Activated T-cell treated with anti-CD3 and anti-CD28 coated beads, Interleukin-2, amount 50 U/mL, for 48 hours (primary cell): ENCODE measurements around the gene SNRPD3.
A peak's percentile ranks its signal among the peaks of the same experiment; 100 is the strongest.
"Not testable (repeated sequence)": the region's sequence is repeated elsewhere in the genome, so short reads cannot be mapped to it uniquely, and the experiment has no call there.

ENCODE experiments used
- DNase-seq, 2 experiments: peaks; one replicate each; pipeline ENCODE4 v3.0.0-alpha.2; 2020

SNRPD3 gene

GRCh38 chr22:24555165-24556039 is at the start of gene SNRPD3:
TSS of gene SNRPD3 (plus strand) at chr22:24555999. CDS start at chr22:24557675, 1,676 bp downstream.
- peak; percentile 100 for DNase-seq

GRCh38 chr22:24506802-24507438 is 48.9 kb upstream of the SNRPD3 start:
- no peak for DNase-seq

- no peak for DNase-seq
Observed at GRCh38 chr22:24507716-24508115, 48.1 kb upstream of the SNRPD3 start.

GRCh38 chr22:24510637-24511625 is 44.9 kb upstream of the SNRPD3 start:
- no peak for DNase-seq

- DNase-seq = no peak
Observed at GRCh38 chr22:24512043-24512442, 43.8 kb upstream of the SNRPD3 start.

GRCh38 chr22:24513378-24514240 is 42.2 kb upstream of the SNRPD3 start:
- DNase-seq = no peak

DNA sequence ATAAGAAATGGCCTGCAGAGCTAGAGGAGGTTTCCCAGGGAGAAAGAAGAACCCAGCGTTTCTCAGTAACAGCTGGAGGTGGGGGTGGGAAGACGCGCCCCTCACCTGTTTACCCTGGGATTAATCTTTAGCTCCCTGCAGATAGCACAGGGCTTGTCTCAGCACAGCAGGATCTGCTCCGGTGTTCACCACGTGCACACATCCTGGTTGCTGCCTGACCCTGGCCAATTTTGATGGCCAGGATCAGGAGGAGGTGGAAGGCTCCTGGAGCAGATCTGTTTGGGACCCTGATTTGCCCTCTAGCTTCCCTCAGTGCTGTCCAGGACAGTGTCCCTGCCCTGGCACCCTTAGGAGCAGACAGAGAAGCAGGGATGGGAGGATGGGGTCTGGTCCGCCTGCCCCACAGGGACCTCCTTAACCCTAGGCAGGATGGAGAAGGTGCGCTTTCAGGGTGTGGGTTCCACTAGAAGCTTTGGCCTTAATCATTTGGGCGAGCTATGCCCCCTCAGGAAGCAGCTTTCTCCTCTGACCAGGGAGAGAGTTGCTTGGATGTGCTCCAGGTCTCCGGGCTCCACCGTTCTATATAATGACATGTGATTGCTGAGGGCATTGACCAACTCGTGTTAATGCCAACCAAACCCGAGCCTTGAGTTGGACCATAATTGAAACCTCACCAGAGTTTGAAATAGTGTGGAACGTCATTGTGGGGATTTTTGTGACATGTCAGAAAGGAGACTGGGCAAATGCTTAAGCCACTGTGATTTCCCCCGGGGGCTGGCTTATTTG is 41.4 kb upstream of the SNRPD3 start:
- no peak for DNase-seq

GRCh38 chr22:24515027-24515338 is 40.8 kb upstream of the SNRPD3 start:
- DNase-seq = no peak

GRCh38 chr22:24516301-24516737 is 39.5 kb upstream of the SNRPD3 start:
- no peak for DNase-seq

- DNase-seq = no peak
Observed at GRCh38 chr22:24517446-24517845, 38.4 kb upstream of the SNRPD3 start.

- no peak for DNase-seq
Observed at GRCh38 chr22:24518228-24518627, 37.6 kb upstream of the SNRPD3 start.

- DNase-seq = no peak
Observed at GRCh38 chr22:24518771-24519485, 36.9 kb upstream of the SNRPD3 start.

DNA sequence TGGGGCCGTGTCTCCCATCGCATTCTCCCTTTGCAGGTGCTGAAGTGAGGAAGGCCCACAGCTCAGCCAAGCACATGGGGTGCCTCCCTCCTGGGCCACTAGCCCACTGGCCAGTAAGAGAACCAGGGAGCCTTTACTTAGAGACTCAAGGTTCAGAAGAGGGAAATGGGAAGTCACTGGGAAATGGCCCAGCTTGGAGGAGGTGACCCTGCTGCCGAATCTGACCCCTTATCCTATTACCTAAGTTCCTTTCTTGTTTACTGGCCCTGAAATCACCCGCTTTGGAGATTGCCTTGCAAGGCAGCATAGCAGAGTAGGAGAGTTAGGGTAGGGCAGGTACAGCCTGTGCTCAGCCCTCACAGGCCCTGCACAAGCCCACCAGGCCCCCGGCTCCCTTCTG is 36.3 kb upstream of the SNRPD3 start:
- DNase-seq = no peak

DNA sequence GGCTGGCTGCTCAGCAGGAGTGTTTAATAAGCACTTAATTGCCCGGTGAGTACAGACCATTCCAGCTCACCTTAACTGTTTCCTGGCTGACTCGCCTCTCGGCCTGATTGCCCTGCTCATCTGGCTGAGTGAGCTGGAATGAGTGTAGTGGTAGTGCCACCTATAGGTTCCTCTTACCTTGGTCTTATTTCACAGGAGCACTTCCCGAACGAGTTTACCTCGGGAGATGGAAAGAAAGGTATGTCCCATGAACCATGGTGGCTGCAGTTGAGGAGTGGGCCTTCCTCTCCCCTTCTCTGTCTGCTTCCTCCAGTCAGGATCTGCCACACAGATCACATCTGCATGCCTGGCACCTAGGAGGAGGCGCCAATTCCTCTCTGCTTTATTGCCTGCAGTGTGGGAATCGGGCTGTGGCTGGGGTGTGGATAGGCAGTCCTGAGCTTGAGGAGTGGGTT is 34.0 kb upstream of the SNRPD3 start:
- peak; percentile 61 to 62 for DNase-seq

DNA sequence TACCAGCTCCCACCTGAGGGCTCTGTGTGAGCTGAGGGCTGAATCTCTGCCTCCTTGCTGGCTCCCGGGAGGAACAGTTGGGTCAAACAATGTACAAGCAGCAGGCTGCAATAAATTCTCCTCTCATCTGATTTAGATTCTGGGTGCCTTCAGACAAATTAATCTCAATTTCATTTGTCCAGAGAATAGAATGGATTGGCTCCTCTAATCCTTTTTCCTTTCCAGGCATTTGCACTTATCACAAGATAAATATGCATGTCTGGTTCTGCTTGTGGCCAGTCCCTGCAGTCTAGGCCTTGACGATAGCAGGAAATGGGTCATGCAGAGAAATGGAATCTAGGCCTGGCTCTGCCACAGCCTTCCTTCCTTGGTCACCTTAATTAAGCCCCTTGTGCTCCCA is 31.9 kb upstream of the SNRPD3 start:
- DNase-seq = no peak

DNA sequence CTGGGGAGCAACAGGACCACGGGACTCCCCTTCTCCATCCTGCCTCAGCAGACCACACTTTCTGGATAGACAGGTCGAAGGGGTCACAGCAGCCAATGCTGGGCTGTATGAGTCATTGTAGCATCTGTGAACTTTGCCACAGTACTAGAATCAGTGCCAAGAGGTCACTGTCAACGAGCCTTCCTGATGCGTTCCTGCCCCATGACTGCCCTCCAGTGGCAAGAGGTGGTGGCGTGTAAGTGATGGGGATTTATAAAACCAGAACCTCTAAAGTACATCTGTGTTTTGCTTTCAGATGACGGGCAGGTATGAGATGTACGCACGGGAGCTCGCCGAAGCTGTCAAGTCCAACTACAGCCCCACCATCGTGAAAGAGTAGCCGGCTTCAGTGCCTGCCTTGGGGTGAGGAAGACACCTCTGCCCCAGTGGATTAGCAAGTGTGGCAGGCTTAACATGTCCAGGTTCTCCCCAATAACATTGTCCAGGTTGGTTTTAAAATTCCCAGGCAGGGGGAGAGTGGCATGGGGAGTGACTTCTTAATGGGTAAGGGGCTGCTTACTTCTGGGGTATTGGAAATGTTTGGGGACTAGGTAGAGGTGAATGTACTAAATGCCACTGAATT is 30.3 kb upstream of the SNRPD3 start:
- DNase-seq = peak; percentile 90 to 92

GRCh38 chr22:24526191-24526590 is 29.6 kb upstream of the SNRPD3 start:
- no peak for DNase-seq

GRCh38 chr22:24529898-24530297 is 25.9 kb upstream of the SNRPD3 start:
- no peak for DNase-seq

DNA sequence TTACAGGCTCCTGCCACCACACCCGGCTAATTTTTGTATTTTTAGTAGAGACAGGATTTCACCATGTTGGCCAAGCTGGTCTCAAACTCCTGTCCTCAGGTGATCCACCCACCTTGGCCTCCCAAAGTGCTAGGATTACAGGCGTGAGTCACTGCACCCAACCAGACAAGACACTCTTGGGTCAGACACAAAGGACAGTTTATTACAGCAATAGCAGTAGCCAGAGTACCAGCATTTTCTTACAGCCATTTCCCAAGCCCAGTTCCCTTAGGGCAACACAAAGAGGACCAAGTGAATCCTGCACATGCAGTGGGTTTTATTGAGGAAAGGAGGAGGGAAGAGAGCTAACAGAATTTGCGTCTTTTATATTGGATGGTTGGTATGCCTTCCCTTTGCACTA is 24.8 kb upstream of the SNRPD3 start:
- not testable (repeated sequence) for DNase-seq

- DNase-seq = no peak
Observed at GRCh38 chr22:24532075-24532474, 23.7 kb upstream of the SNRPD3 start.
